ENCODE results near the gene EPN2.

- TF ChIP-seq POLR2A (IDR thresholded peaks at IDR 0.05) (no peak), CTCF (IDR thresholded peaks at IDR 0.05) (no peak)
Observed at GRCh38 chr17:19268611-19269010, 31.4 kb downstream of the EPN2 start.
